GM23338 (cell line): ENCODE results near the gene PRELID2. TPM values are rescaled to one million over a fixed set of nuclear protein-coding genes. Genes with fewer than 3 reads are reported as not detected.

Experiments used
- ATAC-seq: fragments of 200-7000 bp; cut with Tn5 transposase; 3 replicates; pipeline ENCODE4 v1.9.1; 2020
- DNase-seq: peaks from one replicate; pipeline ENCODE4 v3.0.0-alpha.2; 2015; ENCODE audit warnings: low spot score
- H2AFZ ChIP-seq: fragments of 200-600 bp; sonication (generic); 2 replicates; pipeline ENCODE4 v1.8.0; 2016; ENCODE audit warnings: antibody characterized with exemption, mild to moderate bottlenecking, moderate library complexity
- H3F3A ChIP-seq: fragments of 200-600 bp; sonication (generic); replicated peaks from 2 replicates; pipeline ENCODE4 v1.8.0; 2017; ENCODE audit warnings: antibody characterized with exemption, mixed run types, low read depth
- H3K27ac ChIP-seq: fragments of 200-600 bp; sonication (generic); 2 replicates; pipeline ENCODE4 v1.6.1; 2016; ENCODE audit warnings: low read depth
- H3K27me3 ChIP-seq: fragments of 200-600 bp; sonication (generic); 2 replicates; pipeline ENCODE4 v1.8.0; 2016; ENCODE audit warnings: mild to moderate bottlenecking, mixed run types, moderate library complexity; ENCODE audit not compliant: insufficient read depth
- H3K36me3 ChIP-seq: fragments of 200-600 bp; sonication (generic); 2 replicates; pipeline ENCODE4 v1.8.0; 2016; ENCODE audit warnings: mild to moderate bottlenecking; ENCODE audit not compliant: insufficient read depth
- H3K4me1 ChIP-seq: fragments of 200-600 bp; sonication (generic); 2 replicates; pipeline ENCODE4 v1.8.0; 2016; ENCODE audit warnings: mild to moderate bottlenecking, moderate library complexity; ENCODE audit not compliant: insufficient read depth
- H3K4me2 ChIP-seq: fragments of 200-600 bp; sonication (generic); 2 replicates; pipeline ENCODE4 v1.7.1; 2017; ENCODE audit warnings: mixed run types
- H3K4me3 ChIP-seq: fragments of 200-600 bp; sonication (generic); 2 replicates; pipeline ENCODE4 v1.6.1; 2016; ENCODE audit warnings: mixed run types
- H3K79me2 ChIP-seq: fragments of 200-600 bp; sonication (generic); replicated peaks from 2 replicates; pipeline ENCODE4 v1.8.0; 2017; ENCODE audit warnings: mild to moderate bottlenecking; ENCODE audit not compliant: insufficient read depth
- H3K9me2 ChIP-seq: fragments of 200-600 bp; sonication (generic); 2 replicates; pipeline ENCODE4 v1.8.0; 2017; ENCODE audit not compliant: insufficient read depth
- H4K20me1 ChIP-seq: fragments of 200-600 bp; sonication (generic); replicated peaks from 2 replicates; pipeline ENCODE4 v1.8.0; 2017; ENCODE audit warnings: mild to moderate bottlenecking; ENCODE audit not compliant: insufficient read depth
- H3K27ac Mint-ChIP-seq: 2 replicates; pipeline ENCODE4 v1.8.0; 2020; ENCODE audit warnings: inconsistent platforms, mild to moderate bottlenecking, moderate library complexity, mixed read lengths
- H3K27me3 Mint-ChIP-seq: 3 replicates; pipeline ENCODE4 v1.8.0; 2022; ENCODE audit warnings: low read depth, mild to moderate bottlenecking, moderate library complexity, mixed read lengths, inconsistent platforms; ENCODE audit not compliant: insufficient read depth, poor library complexity
- H3K36me3 Mint-ChIP-seq: 3 replicates; pipeline ENCODE4 v1.8.0; 2021; ENCODE audit warnings: low read depth, mild to moderate bottlenecking, inconsistent platforms, moderate library complexity, mixed read lengths
- H3K4me1 Mint-ChIP-seq: 3 replicates; pipeline ENCODE4 v1.8.0; 2020; ENCODE audit warnings: mild to moderate bottlenecking, inconsistent platforms, mixed read lengths
- H3K4me3 Mint-ChIP-seq: 3 replicates; pipeline ENCODE4 v1.8.0; 2021; ENCODE audit warnings: moderate library complexity, mild to moderate bottlenecking, inconsistent platforms, mixed read lengths
- H3K9me3 Mint-ChIP-seq: 3 replicates; pipeline ENCODE4 v1.8.0; 2020; ENCODE audit warnings: moderate library complexity, mild to moderate bottlenecking, inconsistent platforms, mixed read lengths
- CREB1 ChIP-seq: fragments of 250-450 bp; sonication (Bioruptor Pico); IDR thresholded peaks from 2 replicates; pipeline ENCODE4 v1.5.0; 2020; ENCODE audit warnings: low read depth, mild to moderate bottlenecking, moderate library complexity
- CTCF ChIP-seq, 2 experiments: fragments of 200-600 bp in 1 of 2; sonication (generic) in 1 of 2; conservative IDR thresholded peaks; 2 replicates each; pipeline versions ENCODE4 v1.5.1 to v1.6.1; 2016 to 2017; ENCODE audit warnings: antibody characterized with exemption in 2 of 2, low read depth in 2 of 2, mild to moderate bottlenecking in 2 of 2, moderate library complexity in 1 of 2
- ETS1 ChIP-seq: IDR thresholded peaks from 2 replicates; pipeline ENCODE4 v1.6.1; 2016; ENCODE audit warnings: antibody characterized with exemption
- EZH2 ChIP-seq: fragments of 200-600 bp; sonication (generic); IDR thresholded peaks from one replicate; pipeline ENCODE4 v1.8.0; 2017; ENCODE audit warnings: antibody characterized with exemption, mild to moderate bottlenecking, low read depth; ENCODE audit not compliant: unreplicated experiment
- EZH2phosphoT487 ChIP-seq: fragments of 200-600 bp; sonication (generic); IDR thresholded peaks from one replicate; pipeline ENCODE4 v1.8.1; 2018; ENCODE audit warnings: antibody characterized with exemption; ENCODE audit not compliant: unreplicated experiment
- JUNB ChIP-seq: IDR thresholded peaks from one replicate; pipeline ENCODE4 v1.6.1; 2016; ENCODE audit warnings: antibody characterized with exemption; ENCODE audit not compliant: unreplicated experiment
- NANOG ChIP-seq: IDR thresholded peaks from 2 replicates; pipeline ENCODE4 v1.6.1; 2016; ENCODE audit warnings: antibody characterized with exemption, borderline replicate concordance
- POLR2AphosphoS5 ChIP-seq: IDR thresholded peaks from 2 replicates; pipeline ENCODE4 v1.6.1; 2016; ENCODE audit warnings: antibody characterized with exemption, low read depth
- REST ChIP-seq: IDR thresholded peaks from one replicate; pipeline ENCODE4 v1.6.1; 2018; ENCODE audit warnings: antibody characterized with exemption; ENCODE audit not compliant: unreplicated experiment
- STAT1 ChIP-seq: IDR thresholded peaks from one replicate; pipeline ENCODE4 v1.6.1; 2016; ENCODE audit warnings: antibody characterized with exemption; ENCODE audit not compliant: unreplicated experiment
- ZNF114 ChIP-seq: fragments of 250-450 bp; sonication (Bioruptor Pico); IDR thresholded peaks from 2 replicates; pipeline ENCODE4 v1.5.0; 2020; ENCODE audit warnings: mild to moderate bottlenecking, moderate library complexity
- ZNF331 ChIP-seq: fragments of 250-450 bp; sonication (Bioruptor Pico); IDR thresholded peaks from 2 replicates; pipeline ENCODE4 v1.5.0; 2020; ENCODE audit warnings: low read depth, mild to moderate bottlenecking, moderate library complexity
- polyA plus RNA-seq: library from polyadenylated mRNA; unstranded; fragments of >200 nt; fragmentation: Nextera tagmentation; extraction: Ambion mirVana; gene quantifications from 2 replicates; pipeline ENCODE4 v1.2.1, GENCODE V29; 2016
- total RNA-seq: library from RNA; depleted of rRNA; stranded (reverse); fragments of >200 nt; shearing (Covaris generic); gene quantifications from 2 replicates; pipeline ENCODE4 v1.2.3, GENCODE V29; 2014
- TF ChIP-seq, protein P1 (sequence below): fragments of 250-450 bp; sonication (Bioruptor Pico); IDR thresholded peaks from 2 replicates; pipeline ENCODE4 v1.5.0; 2020; ENCODE audit warnings: mild to moderate bottlenecking, moderate library complexity

The PRELID2 gene
- total and polyA plus RNA-seq, 2 experiments from 2014 or later, result 9.3 to 9.8 TPM

- Histone ChIP-seq H3F3A (no peaks in the 10 kb centered on the region), H3K27me3 (no peaks in the 10 kb centered on the region), H3K36me3 (no peaks in the 10 kb centered on the region), H3K4me1 (peaks cover 9% of the 10 kb centered on the region; the same call in 1 of the 2 replicates), H3K27ac (no peak overlapping the region), H4K20me1 (no peaks in the 10 kb centered on the region; the same call in 1 of the 2 replicates), H3K9me2 (no peaks in the 10 kb centered on the region; the same call in 1 of the 2 replicates), H2AFZ (no peak overlapping the region), H3K79me2 (no peaks in the 10 kb centered on the region), H3K4me3 (no peak overlapping the region), H3K4me2 (no peak overlapping the region)
- TF ChIP-seq EZH2phosphoT487 (no peak), POLR2AphosphoS5 (no peak), NANOG (no peak), JUNB (no peak), ETS1 (no peak), CREB1 (CRISPR knock-in tag) (no peak), CTCF (conservative IDR thresholded peaks at IDR 0.05; ENCODE audit: low read depth in 2 of 2) (no peak), REST (no peak), STAT1 (no peak), EZH2 (no peak), ZNF331 (CRISPR knock-in tag) (no peak), ZNF114 (CRISPR knock-in tag) (no peak)
- TF ChIP-seq, protein P1, sequence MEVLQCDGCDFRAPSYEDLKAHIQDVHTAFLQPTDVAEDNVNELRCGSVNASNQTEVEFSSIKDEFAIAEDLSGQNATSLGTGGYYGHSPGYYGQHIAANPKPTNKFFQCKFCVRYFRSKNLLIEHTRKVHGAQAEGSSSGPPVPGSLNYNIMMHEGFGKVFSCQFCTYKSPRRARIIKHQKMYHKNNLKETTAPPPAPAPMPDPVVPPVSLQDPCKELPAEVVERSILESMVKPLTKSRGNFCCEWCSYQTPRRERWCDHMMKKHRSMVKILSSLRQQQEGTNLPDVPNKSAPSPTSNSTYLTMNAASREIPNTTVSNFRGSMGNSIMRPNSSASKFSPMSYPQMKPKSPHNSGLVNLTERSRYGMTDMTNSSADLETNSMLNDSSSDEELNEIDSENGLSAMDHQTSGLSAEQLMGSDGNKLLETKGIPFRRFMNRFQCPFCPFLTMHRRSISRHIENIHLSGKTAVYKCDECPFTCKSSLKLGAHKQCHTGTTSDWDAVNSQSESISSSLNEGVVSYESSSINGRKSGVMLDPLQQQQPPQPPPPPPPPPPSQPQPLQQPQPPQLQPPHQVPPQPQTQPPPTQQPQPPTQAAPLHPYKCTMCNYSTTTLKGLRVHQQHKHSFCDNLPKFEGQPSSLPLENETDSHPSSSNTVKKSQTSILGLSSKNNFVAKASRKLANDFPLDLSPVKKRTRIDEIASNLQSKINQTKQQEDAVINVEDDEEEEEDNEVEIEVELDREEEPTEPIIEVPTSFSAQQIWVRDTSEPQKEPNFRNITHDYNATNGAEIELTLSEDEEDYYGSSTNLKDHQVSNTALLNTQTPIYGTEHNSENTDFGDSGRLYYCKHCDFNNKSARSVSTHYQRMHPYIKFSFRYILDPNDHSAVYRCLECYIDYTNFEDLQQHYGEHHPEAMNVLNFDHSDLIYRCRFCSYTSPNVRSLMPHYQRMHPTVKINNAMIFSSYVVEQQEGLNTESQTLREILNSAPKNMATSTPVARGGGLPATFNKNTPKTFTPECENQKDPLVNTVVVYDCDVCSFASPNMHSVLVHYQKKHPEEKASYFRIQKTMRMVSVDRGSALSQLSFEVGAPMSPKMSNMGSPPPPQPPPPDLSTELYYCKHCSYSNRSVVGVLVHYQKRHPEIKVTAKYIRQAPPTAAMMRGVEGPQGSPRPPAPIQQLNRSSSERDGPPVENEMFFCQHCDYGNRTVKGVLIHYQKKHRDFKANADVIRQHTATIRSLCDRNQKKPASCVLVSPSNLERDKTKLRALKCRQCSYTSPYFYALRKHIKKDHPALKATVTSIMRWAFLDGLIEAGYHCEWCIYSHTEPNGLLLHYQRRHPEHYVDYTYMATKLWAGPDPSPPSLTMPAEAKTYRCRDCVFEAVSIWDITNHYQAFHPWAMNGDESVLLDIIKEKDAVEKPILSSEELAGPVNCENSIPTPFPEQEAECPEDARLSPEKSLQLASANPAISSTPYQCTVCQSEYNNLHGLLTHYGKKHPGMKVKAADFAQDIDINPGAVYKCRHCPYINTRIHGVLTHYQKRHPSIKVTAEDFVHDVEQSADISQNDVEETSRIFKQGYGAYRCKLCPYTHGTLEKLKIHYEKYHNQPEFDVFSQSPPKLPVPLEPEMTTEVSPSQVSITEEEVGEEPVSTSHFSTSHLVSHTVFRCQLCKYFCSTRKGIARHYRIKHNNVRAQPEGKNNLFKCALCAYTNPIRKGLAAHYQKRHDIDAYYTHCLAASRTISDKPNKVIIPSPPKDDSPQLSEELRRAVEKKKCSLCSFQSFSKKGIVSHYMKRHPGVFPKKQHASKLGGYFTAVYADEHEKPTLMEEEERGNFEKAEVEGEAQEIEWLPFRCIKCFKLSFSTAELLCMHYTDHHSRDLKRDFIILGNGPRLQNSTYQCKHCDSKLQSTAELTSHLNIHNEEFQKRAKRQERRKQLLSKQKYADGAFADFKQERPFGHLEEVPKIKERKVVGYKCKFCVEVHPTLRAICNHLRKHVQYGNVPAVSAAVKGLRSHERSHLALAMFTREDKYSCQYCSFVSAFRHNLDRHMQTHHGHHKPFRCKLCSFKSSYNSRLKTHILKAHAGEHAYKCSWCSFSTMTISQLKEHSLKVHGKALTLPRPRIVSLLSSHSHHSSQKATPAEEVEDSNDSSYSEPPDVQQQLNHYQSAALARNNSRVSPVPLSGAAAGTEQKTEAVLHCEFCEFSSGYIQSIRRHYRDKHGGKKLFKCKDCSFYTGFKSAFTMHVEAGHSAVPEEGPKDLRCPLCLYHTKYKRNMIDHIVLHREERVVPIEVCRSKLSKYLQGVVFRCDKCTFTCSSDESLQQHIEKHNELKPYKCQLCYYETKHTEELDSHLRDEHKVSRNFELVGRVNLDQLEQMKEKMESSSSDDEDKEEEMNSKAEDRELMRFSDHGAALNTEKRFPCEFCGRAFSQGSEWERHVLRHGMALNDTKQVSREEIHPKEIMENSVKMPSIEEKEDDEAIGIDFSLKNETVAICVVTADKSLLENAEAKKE, result no peak
- H3K9me3 Mint-ChIP-seq, result no peaks in the 10 kb centered on the region; the same call in 2 of the 3 replicates
- DNase-seq (no peak), ATAC-seq (no peak)
- peaks cover 8% of the 10 kb centered on the region; the same call in 2 of the 3 replicates for H3K4me1 Mint-ChIP-seq
- H3K36me3 Mint-ChIP-seq, result no peaks in the 10 kb centered on the region; the same call in 2 of the 3 replicates
- H3K4me3 Mint-ChIP-seq, result no peak overlapping the region
- no peak overlapping the region for H3K27ac Mint-ChIP-seq
- no peaks in the 10 kb centered on the region for H3K27me3 Mint-ChIP-seq
Measured at GRCh38 chr5:145787996-145788395, 47.1 kb downstream of the PRELID2 start.
